Measurements from ENCODE around the gene GFRA1.
"Not testable (repeated sequence)": the region's sequence is repeated elsewhere in the genome, so short reads cannot be mapped to it uniquely, and the experiment has no call there.

The GFRA1 gene

DNA sequence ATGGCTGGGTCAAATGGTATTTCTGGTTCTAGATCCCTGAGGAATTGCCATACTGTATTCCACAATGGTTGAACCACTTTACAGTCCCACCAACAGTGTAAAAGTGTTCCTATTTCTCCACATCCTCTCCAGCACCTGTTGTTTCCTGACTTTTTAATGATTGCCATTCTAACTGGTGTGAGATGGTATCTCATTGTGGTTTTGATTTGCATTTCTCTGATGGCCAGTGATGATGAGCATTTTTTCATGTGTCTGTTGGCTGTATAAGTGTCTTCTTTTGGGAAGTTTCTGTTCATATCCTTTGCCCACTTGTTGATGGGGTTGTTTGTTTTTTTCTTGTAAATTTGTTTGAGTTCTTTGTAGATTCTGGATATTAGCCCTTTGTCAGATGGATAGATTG is 237.6 kb downstream of the GFRA1 start:
- DNase-seq (ENCODE audit: low spot score): not testable (repeated sequence)

GRCh38 chr10:116030576-116030975 is 242.4 kb downstream of the GFRA1 start:
- DNase-seq (ENCODE audit: low spot score): no peak

DNA sequence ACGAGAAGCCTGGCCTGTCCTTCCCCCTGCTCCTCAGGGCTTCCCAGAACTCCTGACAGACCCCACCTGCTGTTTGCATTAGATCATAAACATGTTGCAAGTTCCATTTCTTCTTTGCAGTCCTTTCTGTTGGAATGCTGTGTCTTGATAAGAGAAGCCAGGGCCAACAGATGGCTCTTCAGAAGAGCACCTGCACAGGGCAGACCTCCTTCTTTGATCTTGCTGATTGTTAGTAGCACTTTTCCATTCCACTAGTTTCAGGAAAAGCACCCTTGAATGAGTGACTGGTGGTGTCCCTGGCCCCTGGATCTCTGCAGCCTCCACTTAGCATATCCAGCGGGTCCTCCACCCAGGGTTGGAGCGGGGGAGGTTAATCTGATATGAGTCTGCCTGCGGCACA is 243.2 kb downstream of the GFRA1 start:
- DNase-seq (ENCODE audit: low spot score): no peak

DNA sequence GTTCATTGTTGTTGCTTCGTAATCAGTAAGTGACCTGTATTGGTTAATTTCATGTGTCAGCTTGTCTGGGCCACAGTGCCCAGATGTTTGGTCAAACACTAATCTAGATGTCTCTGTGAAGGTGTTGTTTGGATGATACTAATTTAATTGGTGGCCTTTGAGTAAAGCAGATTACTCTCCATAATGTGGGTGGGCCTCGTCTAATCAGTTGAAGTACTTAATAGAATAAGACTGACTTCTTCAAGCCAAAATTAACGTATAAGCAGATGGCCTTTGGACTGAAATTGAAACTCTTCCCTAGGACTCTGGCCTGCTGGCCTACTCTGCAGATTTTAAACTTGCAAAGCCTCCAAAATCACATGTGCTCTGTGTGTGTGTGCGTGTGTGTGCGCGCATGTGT is 245.7 kb downstream of the GFRA1 start:
- no peak for DNase-seq (ENCODE audit: low spot score)

DNA sequence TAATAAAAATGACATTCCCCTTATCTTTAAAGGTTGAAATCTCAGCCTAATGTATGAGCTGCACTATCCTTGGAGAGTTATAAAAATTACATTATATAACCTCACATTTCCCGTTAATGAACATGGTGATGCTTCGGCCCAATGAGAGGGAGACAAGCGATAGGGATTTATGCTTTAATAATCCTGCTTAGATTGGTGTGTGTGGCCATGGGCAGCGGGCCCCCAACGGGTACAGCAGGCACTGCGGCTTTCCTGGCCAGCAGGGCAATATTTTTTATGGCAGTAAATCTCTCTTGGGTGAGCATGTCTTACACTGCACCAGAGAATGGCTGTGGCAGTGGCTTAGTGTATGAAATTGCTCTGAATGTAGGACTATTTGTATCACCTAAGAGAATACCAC is 246.3 kb downstream of the GFRA1 start:
- DNase-seq (ENCODE audit: low spot score): no peak

DNA sequence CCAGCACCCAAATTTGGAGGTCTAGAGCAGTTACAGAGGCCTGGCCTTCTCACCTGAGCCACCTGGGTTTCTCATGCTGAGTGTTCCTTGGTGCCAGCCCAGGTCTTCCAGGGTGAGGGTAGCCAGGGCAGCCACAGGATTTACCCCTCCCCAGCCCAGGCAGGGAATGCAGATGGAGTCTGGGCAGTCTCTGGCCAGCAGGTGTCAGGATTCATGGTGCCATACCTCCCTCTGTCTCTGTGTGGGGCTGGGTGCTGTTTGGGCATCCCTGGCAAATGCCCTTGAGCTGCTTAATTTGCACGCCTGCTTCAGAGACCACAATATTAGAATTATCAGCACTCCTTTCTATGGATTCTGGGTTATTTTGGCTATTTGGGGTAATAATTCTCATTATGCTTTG is 246.7 kb downstream of the GFRA1 start:
- DNase-seq (ENCODE audit: low spot score): no peak

- DNase-seq (ENCODE audit: low spot score): no peak
Observed at GRCh38 chr10:116024271-116024878, 248.6 kb downstream of the GFRA1 start.

DNA sequence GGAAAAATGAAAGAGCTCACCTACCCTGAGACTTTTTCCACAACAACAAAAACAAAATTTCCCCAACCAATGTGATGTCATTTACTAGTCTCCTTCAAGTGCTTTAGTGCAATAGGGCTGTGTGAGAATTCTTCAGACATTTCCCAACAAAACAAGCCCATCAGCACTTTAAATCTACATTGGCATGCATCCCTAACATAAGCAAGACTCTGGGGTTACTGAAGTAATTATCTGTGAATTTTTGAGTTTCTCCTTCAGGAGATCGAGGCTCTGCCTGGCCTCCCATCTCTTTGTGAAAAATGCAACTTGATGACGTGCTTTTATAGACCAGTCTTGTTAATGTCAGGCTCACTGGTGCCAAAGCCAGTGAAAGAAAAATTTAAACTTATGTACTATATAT is 255.6 kb downstream of the GFRA1 start:
- no peak for DNase-seq (ENCODE audit: low spot score)

DNA sequence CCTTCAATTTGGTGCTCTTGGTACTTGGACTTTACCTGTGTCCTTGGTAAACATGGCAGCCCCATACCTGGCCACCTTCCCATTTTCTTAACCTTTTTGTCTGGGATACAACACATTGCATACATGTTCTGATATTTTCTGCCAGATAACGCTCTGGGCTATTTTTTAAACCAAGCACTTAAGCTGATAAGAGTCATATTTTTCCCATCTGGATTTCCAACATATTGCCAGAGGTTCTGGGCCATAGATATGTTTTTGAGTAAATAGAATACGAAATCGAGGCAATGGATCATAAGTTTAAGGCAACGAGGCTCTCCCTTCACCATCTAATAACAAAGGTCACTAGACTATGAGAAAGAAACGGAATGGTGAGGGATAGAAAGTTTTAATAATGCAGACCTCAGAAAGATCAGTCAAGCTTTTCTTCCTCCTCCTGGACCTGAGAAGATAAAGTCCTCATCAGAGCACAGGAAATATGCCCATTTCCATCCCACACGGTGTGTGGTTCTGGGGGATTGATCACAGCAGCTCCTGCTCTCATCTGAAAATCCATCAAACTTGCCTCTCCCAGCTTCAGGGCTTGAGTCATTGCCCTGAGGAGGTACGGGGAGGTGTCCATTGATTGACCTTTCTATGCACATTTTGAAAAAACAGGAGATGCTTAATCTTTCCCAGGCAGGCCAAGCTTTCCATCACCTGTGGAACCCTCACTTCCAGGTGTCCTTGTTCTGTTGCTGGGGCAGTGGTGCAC is 257.2 kb downstream of the GFRA1 start:
- no peak for DNase-seq (ENCODE audit: low spot score)

GRCh38 chr10:116014871-116015582 is 258.0 kb downstream of the GFRA1 start:
- DNase-seq (ENCODE audit: low spot score): no peak

GRCh38 chr10:116014326-116014725 is 258.7 kb downstream of the GFRA1 start:
- no peak for DNase-seq (ENCODE audit: low spot score)

DNA sequence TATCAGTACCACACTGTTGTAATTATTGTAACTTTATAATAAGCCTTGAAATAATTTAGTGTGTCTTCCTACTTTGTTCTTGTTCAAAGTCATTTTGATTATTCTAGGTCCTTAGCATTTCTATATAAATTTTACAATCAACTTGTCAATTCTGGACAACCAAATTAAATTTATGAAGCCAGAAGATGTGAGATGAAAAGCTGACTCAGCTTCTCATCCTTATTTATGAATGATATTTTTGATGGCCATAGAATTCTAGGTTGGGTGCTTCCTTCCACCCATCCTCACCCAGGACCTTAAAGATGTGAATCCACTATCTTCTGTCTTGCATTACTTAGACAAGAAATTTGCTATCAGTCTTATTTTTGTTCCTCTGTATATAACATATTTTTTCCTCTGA is 261.1 kb downstream of the GFRA1 start:
- DNase-seq (ENCODE audit: low spot score): no peak

GRCh38 chr10:116007256-116007891 is 265.6 kb downstream of the GFRA1 start:
- no peak for DNase-seq (ENCODE audit: low spot score)

Measured in GM03348 (cell line).